T1000 (cell line): ENCODE results near the gene DRD1.
"Not testable (repeated sequence)": the region's sequence is repeated elsewhere in the genome, so short reads cannot be mapped to it uniquely, and the experiment has no call there.

Experiments used
- DNase-seq: peaks from one replicate; lab custom pipeline; 2025; ENCODE audit warnings: mixed read lengths; lab: John Stamatoyannopoulos, UW

DRD1 gene

DNA sequence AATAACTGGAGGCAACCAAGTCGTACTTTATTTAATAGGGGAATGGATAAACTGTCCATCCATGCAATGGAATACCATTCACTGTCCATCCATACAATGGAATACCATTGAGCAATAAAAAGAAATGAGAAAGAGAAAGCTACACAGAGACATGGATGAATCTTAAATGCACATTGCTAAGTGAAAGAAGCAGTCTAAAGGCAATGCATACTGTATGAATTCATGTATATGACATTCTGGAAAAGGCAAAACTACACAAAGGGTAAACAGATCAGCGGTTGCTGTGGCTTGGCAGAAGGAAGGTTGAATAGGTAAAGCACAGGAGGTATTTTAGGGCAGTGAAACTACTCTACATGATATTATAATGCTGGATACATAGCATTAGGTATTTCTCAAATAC is 16.2 kb downstream of the DRD1 start:
- no peak for DNase-seq

DNA sequence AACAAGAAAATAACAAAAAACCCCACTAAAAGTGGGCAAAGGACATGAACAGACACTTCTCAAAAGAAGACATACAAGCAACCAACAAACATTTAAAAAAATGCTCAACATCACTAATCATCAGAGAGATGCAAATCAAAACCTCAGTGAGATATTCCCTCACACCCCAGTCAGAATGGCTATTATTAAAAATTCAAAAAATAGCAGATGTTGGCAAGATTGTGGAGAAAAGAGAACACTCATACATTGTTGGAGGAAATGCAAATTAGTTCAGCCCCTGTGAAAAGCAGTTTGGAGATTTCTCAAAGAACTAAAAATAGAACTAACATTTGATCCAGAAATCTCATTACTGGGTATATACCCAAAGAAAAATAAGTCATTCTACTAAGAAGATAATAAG is 19.4 kb downstream of the DRD1 start:
- DNase-seq: not testable (repeated sequence)

DNA sequence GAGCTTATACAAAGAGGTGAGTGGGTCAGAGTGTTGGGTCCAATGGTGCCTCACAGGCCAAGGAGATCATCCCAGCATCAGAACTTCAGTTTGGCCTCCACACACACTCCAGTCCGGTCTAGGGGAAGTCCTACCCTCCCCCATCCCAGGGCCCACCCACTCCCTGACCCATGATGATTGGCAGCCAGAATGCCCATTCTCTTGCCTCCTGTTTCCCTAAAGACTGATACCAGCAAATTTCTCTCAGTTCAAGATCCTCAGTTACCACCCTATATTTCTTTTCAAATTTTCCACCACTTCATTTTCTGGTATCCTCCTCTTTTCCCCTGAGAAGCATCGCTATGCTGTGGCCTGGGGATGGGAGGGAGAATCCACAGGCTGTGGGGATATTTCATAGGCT is 21.9 kb downstream of the DRD1 start:
- no peak for DNase-seq

DNA sequence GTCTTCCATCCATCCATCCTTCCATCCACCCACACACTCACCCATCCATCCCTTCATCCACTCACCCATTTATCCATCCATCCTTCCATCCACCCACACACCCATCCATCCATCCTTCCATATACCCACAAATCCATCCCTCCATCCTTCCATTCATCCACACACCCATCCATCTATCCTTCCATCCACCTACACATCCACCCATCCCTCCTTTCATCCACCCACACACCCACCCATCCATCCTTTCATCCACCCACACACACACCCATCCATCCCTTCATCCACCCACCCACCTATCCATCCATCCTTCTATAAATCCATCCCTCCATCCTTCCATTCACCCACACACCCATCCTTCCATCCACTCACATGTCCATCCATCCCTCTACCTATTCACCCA is 23.6 kb downstream of the DRD1 start:
- DNase-seq: no peak

DNA sequence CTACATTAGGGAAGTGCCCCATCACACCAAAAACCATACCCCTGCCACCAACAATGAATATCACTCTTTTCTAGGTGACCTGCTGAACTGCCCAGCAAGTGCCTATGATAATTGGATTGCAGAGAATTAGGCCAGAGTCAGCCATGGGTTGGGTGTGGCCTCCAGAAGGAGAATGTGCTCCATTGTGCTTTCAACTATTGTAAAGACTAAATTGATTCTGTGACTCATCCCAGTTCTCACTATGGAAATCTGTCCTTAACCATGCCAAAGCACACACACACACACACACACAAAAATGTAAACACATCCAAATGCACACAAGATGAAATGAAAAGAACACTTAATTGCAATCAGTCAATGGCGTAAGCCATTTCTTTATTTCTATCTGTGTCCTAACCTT is 25.7 kb downstream of the DRD1 start:
- DNase-seq: no peak

DNA sequence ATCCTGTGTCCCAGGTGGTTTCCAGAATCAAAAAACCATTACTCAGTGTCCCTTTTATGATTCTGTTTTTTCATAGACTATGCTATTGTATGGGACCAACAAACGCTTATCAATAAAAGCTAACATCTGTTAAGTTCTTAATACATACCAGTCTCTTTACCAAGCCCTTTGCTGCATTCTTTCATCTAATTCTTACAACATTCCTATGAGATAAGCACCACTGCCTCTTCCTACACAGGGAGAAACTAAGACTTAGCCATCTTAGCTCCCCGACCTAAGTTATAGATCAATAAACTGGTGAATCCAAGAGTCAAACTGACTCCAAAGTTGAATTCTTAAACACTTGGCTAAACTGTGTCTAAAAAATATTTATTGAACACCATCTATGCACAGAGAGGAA is 26.6 kb downstream of the DRD1 start:
- no peak for DNase-seq

DNA sequence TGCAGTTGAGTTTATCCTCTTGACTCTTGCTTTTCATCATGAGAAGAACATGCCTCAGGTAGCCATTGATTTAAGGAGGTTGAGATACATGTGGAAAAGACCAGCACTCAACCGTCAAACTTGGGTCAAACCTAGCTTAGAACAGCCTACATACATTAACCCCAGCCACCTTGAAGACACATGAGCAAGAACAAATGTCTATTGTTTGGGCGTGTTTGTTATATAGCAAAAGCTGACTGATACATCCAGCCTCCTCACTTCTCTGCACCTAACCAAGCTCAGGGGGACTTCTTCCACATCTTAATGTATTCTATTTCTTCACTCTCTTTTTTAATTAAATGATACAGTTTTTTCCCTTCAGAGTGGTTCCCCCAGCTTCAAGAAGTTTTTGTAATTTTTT is 28.7 kb downstream of the DRD1 start:
- no peak for DNase-seq

DNA sequence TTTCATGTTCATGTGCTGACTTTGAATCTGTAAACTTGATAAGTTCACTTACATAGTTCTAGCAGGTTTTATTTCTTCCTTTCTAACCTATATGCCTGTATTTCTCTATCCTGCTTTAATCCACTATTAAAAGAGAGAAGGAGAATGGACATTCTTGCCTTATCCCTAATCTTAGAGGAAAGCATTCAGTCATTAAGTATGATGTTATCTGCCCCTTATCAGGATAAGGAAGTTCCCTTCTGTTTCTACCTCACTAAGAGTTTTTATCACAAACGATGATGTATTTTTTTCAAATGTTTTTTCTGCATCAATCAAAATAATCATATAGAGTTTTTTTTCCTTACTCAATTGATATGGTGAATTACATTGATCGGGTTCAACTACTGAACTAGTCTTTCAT is 33.1 kb downstream of the DRD1 start:
- no peak for DNase-seq

DNA sequence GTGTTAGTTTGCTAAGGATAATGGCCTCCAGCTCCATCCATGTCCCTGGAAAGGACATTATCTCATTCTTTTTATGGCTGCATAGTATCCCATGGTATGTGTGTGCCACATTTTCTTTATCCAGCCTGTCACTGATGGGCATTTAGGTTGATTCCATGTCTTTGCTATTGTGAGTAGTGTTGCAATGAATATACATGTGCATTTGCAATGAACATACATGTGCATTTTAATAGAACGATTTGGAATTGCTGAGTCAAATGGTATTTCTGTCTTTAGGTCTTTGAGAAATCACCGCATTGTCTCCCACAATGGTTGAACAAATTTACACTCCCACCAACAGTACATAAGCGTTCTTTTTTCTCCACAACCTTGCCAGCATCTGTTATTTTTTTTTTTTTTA is 37.7 kb downstream of the DRD1 start:
- no peak for DNase-seq

DNA sequence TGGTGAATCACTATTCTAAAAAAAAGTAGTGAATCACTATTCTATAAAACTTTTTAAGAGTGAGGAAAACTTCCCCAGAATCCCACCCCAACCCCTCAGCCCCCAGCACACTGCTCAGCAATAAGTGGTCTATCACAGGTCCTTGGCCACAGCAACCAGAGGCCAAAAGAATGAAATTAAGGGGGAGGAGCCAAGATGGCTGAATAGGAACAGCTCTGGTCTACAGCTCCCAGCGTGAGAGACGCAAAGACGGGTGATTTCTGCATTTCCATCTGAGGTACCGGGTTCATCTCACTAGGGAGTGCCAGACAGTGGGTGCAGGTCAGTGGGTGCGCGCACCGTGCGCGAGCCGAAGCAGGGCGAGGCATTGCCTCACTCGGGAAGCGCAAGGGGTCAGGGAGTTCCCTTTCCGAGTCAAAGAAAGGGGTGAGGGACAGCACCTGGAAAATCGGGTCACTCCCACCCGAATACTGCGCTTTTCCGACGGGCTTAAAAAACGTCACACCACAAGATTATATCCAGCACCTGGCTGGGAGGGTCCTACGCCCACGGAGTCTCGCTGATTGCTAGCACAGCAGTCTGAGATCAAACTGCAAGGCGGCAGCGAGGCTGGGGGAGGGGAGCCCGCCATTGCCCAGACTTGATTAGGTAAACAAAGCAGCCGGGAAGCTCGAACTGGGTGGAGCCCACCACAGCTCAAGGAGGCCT is 46.2 kb downstream of the DRD1 start:
- not testable (repeated sequence) for DNase-seq

DNA sequence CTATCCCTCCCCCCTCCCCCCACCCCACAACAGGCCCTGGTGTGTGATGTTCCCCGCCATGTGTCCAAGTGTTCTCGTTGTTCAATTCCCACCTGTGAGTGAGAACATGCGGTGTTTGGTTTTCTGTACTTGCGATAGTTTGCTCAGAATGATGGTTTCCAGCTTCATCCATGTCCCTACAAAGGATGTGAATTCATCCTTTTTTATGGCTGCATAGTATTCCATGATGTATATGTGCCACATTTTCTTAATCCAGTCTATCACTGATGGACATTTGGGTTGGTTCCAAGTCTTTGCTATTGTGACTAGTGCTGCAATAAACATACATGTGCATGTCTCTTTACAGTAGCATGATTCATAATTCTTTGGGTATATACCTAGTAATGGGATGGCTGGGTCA is 48.6 kb downstream of the DRD1 start:
- DNase-seq: not testable (repeated sequence)

DNA sequence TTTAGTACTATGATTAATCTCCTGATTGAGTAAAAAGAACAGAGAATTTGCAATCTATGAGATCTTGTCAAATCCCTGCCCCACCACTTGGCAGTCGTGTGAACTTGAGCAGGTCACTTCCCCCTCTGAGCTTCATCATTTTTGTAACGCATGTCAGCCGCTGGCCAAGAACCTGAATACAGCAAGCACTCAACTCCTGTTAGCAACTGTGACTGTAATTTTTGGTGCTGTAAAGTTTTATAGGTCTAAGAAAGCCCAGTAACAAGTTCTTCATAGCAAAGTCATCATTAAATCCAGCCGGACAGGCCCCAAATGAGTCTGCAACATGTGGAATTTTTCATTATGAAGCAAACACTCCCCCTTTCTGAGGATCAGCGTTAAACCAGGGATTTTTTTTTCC is 49.4 kb downstream of the DRD1 start:
- DNase-seq: no peak

DNA sequence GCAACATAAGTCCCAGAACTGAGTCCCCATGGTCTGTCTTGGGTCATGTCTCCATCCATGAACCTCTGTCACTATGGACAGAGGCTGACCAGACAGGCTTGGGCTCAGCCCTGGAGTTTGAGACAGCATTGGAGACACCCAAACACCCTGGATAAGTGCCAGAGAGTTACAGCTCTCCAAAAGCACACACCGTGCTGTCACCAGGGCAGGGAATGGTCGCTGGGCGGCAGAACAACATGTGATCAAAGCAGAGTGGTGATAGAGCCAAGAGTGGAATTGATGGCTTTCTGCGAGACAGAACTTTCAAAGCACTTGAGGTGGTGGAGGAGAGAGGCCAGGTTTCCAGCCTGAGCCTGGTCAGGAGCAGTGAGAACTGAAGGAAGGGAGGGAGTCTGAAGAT is 50.1 kb downstream of the DRD1 start:
- DNase-seq: no peak

DNA sequence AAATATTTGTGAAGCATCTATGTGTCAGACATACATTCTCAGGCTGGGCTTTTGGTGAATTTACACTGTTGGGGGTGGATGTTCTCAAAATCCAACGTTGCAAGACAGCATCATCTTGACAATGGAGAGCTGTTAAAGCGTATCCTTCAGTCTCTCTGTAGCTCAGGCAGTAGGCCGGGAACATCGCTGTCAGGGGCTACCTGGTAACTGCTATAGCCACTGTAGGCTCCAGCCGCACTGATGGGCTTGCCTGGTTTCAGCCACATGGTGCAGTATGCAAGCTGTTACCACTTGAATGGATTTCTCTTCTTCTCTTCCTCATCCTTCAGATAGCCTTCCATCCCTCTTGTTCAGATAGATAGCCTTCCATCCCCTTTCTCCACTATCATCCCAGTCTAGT is 51.7 kb downstream of the DRD1 start:
- DNase-seq: no peak

DNA sequence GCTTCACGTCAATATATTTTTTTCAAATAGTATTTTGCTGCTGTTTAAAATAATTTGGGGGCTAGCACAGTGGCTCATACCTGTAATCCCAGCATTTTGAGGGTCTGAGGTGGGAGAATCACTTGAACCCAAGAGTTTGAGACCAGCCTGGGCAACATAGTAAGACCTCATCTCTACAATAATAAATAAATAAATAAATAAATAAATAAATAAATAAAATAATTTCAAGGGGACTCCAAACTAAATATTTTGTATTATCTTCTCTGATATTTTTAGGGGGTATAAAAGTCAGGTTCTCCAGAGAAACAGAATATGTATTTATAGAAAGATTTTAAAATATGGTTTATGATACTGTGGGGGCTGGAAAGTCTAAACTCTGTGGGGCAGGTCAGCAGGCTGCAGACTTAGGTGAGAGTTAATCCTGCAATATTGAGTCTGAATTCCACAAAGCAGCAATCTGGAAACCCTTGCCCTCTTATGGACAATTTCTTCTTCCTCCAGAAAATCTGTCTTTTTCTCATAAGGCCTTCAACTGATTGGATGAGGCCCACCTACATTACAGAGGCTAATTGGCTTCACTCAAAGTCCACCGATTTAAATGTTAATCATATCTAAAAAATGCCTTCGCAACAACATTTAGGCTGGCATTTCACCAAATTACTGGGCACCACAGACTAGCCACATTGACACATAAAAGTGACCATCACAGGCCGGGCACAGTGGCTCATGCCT is 53.5 kb downstream of the DRD1 start:
- DNase-seq: no peak
